Fibroblast of lung (primary cell): ENCODE data around the gene GBF1. TPM values are rescaled to one million over a fixed set of nuclear protein-coding genes. Genes with fewer than 3 reads are reported as not detected.
A peak's percentile ranks its signal among the peaks of the same experiment; 100 is the strongest.

ENCODE experiments used
- DNase-seq, 2 donors: peaks; one replicate each; pipeline versions ENCODE4 v3.0.0 to v3.0.0-alpha.2; 2010; ENCODE audit warnings: low read depth in 2 of 2
- H2AFZ ChIP-seq: 2 replicates; pipeline ENCODE4 v1.5.1; 2012; ENCODE audit warnings: low read length, control low read depth, inconsistent platforms
- H3K27ac ChIP-seq: 2 replicates; pipeline ENCODE4 v1.5.1; 2011; ENCODE audit warnings: low read length, control low read depth; ENCODE audit not compliant: insufficient read depth
- H3K27me3 ChIP-seq: 2 replicates; pipeline ENCODE4 v1.5.1; 2011; ENCODE audit warnings: mild to moderate bottlenecking, low read length; ENCODE audit not compliant: control insufficient read depth, insufficient read depth
- H3K36me3 ChIP-seq: 2 replicates; pipeline ENCODE4 v1.5.1; 2011; ENCODE audit warnings: low read length; ENCODE audit not compliant: control insufficient read depth, insufficient read depth
- H3K4me1 ChIP-seq: 2 replicates; pipeline ENCODE4 v1.5.1; 2011; ENCODE audit warnings: low read length; ENCODE audit not compliant: control insufficient read depth, insufficient read depth; ENCODE audit errors: extremely low read depth
- H3K4me2 ChIP-seq: 2 replicates; pipeline ENCODE4 v1.5.1; 2011; ENCODE audit warnings: low read length, control low read depth; ENCODE audit not compliant: insufficient read depth; ENCODE audit errors: extremely low read depth
- H3K4me3 ChIP-seq, 4 experiments: fragments of 200-600 bp in 1 of 4; sonication (generic) in 1 of 4; replicated peaks in 1 of 4; 2 replicates each; pipeline ENCODE4 v1.5.1; 2011 to 2016; ENCODE audit warnings: low read length in 4 of 4, low read depth in 3 of 4, mild to moderate bottlenecking in 3 of 4, control low read depth in 2 of 4, inconsistent platforms in 1 of 4, mixed read lengths in 1 of 4; ENCODE audit not compliant: insufficient read depth in 1 of 4; ENCODE audit errors: control extremely low read depth in 1 of 4
- H3K79me2 ChIP-seq: 2 replicates; pipeline ENCODE4 v1.5.1; 2012; ENCODE audit warnings: mild to moderate bottlenecking, low read length, inconsistent platforms; ENCODE audit not compliant: control insufficient read depth, insufficient read depth
- H3K9ac ChIP-seq: 2 replicates; pipeline ENCODE4 v1.5.1; 2011; ENCODE audit warnings: mild to moderate bottlenecking, low read length, control low read depth; ENCODE audit not compliant: insufficient read depth
- H3K9me3 ChIP-seq: 2 replicates; pipeline ENCODE4 v1.5.1; 2012; ENCODE audit warnings: low read depth, low read length; ENCODE audit not compliant: control insufficient read depth, insufficient read depth
- H4K20me1 ChIP-seq: 2 replicates; pipeline ENCODE4 v1.5.1; 2011; ENCODE audit warnings: low read length; ENCODE audit not compliant: control insufficient read depth, insufficient read depth; ENCODE audit errors: extremely low read depth
- EZH2 ChIP-seq: IDR thresholded peaks from 2 replicates; pipeline ENCODE4 v1.5.1; 2012; ENCODE audit warnings: low read length, control low read depth, mild to moderate bottlenecking; ENCODE audit errors: missing control alignments
- polyA plus RNA-seq, 2 donors: library from polyadenylated mRNA; depleted of rRNA in 1 of 2; stranded (reverse) in 1 of 2; unstranded in 1 of 2; fragments of >200 nt; gene quantifications; 2 replicates each; pipeline ENCODE4 v1.2.1, GENCODE V29; 2011 to 2012; ENCODE audit warnings: missing spikeins in 1 of 2
- total RNA-seq: library from RNA; depleted of rRNA; stranded (reverse); fragments of >200 nt; gene quantifications from 2 replicates; pipeline ENCODE4 v1.2.1, GENCODE V29; 2014
- TF ChIP-seq, protein P1 (sequence below), 2 donors: IDR thresholded peaks in 1 of 2; conservative IDR thresholded peaks in 1 of 2; 1 replicate in 1 of 2; 2 replicates in 1 of 2; pipeline ENCODE4 v1.5.1; 2011 to 2012; ENCODE audit warnings: low read length in 2 of 2, control low read depth in 1 of 2, inconsistent platforms in 1 of 2, low read depth in 1 of 2, mild to moderate bottlenecking in 1 of 2

Gene GBF1
- total and polyA plus RNA-seq, 2 donors (not counting 1 experiment from before 2014, with no cell fraction given): 24.1 to 24.6 TPM

DNA sequence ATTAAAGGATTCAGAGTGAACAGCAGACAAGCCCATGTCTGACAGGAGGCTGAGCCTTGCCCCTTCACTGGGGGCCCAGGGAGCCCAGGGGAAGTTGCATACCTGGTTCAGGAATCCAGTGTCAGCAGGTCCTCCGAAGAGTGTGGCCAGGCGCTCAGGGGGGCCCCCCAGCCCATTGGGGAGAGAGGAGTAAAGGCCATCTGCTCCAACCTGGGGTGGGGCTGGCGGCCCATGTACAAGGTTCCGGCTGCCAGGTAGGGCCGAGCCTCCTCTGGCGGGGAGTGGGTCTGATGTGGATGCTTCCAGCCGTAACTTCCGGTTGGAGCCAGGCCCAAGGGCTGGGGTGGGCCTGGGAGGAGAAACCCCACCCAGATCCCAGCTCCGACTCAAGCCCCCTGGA is 171.0 kb downstream of the GBF1 start:
- TF ChIP-seq, protein P1, sequence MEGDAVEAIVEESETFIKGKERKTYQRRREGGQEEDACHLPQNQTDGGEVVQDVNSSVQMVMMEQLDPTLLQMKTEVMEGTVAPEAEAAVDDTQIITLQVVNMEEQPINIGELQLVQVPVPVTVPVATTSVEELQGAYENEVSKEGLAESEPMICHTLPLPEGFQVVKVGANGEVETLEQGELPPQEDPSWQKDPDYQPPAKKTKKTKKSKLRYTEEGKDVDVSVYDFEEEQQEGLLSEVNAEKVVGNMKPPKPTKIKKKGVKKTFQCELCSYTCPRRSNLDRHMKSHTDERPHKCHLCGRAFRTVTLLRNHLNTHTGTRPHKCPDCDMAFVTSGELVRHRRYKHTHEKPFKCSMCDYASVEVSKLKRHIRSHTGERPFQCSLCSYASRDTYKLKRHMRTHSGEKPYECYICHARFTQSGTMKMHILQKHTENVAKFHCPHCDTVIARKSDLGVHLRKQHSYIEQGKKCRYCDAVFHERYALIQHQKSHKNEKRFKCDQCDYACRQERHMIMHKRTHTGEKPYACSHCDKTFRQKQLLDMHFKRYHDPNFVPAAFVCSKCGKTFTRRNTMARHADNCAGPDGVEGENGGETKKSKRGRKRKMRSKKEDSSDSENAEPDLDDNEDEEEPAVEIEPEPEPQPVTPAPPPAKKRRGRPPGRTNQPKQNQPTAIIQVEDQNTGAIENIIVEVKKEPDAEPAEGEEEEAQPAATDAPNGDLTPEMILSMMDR (conservative IDR thresholded peaks at IDR 0.05 in 1 of 2, IDR thresholded peaks at IDR 0.05 in 1 of 2; ENCODE audit: low read depth in 1 of 2, low read length in 2 of 2): no peak
- TF ChIP-seq EZH2: no peak
- H3K9me3 ChIP-seq: no peaks in the 10 kb centered on the region
- H4K20me1 ChIP-seq: no peaks in the 10 kb centered on the region
- H3K27ac ChIP-seq: no peak overlapping the region
- no peak overlapping the region for H3K4me2 ChIP-seq
- peaks cover 10% of the 10 kb centered on the region for H3K4me1 ChIP-seq
- DNase-seq: no peak
- no peaks in the 10 kb centered on the region for H3K79me2 ChIP-seq
- no peak overlapping the region for H3K4me3 ChIP-seq
- no peak overlapping the region for H2AFZ ChIP-seq
- peaks cover 48% of the 10 kb centered on the region for H3K27me3 ChIP-seq
- no peak overlapping the region for H3K9ac ChIP-seq
- H3K36me3 ChIP-seq: no peaks in the 10 kb centered on the region

DNA sequence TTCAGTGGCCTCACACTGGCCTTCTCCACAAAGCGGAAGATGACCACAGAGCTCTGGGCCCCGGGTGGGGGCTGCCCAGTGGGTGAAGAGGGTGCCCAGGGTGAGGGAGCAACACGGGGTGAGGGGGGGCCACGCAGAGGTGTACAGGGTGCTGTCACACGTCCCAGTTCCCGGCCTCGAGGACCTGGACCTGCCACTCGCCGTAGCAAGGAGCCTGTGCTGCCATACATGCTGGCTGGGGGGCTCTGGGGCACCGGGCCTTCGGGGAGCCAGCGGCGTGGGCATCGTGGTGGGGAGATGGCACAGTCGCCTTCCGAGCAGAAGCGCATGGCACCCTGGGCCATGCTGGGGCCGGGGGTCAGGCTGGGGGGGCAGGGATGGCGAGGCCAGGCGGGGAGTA is 171.4 kb downstream of the GBF1 start:
- Histone ChIP-seq H3K36me3 (no peaks in the 10 kb centered on the region), H3K9me3 (no peaks in the 10 kb centered on the region), H3K4me1 (peaks cover 10% of the 10 kb centered on the region), H3K27ac (no peak overlapping the region), H3K9ac (no peak overlapping the region), H4K20me1 (no peaks in the 10 kb centered on the region), H3K4me3 (no peak overlapping the region), H3K4me2 (no peak overlapping the region), H3K79me2 (no peaks in the 10 kb centered on the region), H3K27me3 (peaks cover 44% of the 10 kb centered on the region), H2AFZ (no peak overlapping the region)
- no peak for DNase-seq
- TF ChIP-seq, protein P1 (conservative IDR thresholded peaks at IDR 0.05 in 1 of 2, IDR thresholded peaks at IDR 0.05 in 1 of 2; ENCODE audit: low read depth in 1 of 2, low read length in 2 of 2): no peak
- no peak for TF ChIP-seq EZH2

DNA sequence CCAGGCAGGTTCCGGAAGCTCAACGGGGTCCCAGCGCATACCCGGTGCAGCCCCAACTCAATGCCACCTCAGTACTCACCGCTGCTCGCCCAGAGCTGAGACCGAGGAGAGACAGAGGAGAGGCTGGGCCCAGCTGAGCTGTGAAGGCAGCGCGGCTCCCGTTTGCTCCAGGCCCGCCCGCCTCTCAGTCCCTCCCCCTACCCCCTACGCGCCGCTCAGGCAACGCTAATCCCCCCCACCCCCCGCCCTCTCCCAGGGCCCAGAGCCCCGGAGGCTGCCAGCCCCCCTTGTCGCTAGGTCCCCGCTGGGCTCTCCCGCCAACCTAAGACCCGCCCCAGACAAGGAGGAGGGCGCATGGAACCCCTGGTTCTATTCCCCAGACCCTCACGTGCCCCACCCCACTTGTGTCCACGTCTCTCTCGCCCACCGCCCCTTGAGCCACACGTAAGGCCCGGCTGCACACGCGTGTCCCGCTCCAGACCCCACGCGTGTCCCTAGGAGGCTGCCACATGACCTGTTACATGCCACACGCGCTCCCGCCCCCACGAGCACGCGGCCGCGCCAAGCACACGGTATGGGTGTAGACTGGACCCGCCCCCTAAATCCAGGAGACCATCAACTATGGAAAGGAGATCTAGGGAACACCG is 173.4 kb downstream of the GBF1 start, which contains the start of gene PSD:
TSS of gene PSD (minus strand) at position 164 of the 647 bp plus-strand sequence. CDS start 1,747 bp downstream, outside the sequence.
- Histone ChIP-seq H3K4me2 (peak within 1 kb of the TSS; percentile 93), H3K9ac (no peak within 1 kb of the TSS), H2AFZ (no peak within 1 kb of the TSS), H3K27ac (no peak within 1 kb of the TSS), H3K9me3 (no peaks in the 10 kb centered on the region), H3K4me1 (peaks cover 21% of the 10 kb centered on the region), H3K27me3 (peaks cover 24% of the 10 kb centered on the region), H3K4me3 (peak within 1 kb of the TSS in 3 of 4 experiments; percentile 45 to 90 (median 72)), H3K36me3 (peaks cover 4% of the 10 kb centered on the region), H4K20me1 (no peaks in the 10 kb centered on the region), H3K79me2 (peaks cover 3% of the 10 kb centered on the region)
- peak; percentile 47 for TF ChIP-seq EZH2
- TF ChIP-seq, protein P1 (conservative IDR thresholded peaks at IDR 0.05 in 1 of 2, IDR thresholded peaks at IDR 0.05 in 1 of 2; ENCODE audit: low read depth in 1 of 2, low read length in 2 of 2): no peak
- DNase-seq: no peak
